ENCODE measurements around the gene HOXC11. TPM values are rescaled to one million over a fixed set of nuclear protein-coding genes. Genes with fewer than 3 reads are reported as not detected.

The HOXC11 gene
- total and polyA plus RNA-seq, 2 of the 4 experiments (the other 2 are of a cell fraction), result not detected

DNA sequence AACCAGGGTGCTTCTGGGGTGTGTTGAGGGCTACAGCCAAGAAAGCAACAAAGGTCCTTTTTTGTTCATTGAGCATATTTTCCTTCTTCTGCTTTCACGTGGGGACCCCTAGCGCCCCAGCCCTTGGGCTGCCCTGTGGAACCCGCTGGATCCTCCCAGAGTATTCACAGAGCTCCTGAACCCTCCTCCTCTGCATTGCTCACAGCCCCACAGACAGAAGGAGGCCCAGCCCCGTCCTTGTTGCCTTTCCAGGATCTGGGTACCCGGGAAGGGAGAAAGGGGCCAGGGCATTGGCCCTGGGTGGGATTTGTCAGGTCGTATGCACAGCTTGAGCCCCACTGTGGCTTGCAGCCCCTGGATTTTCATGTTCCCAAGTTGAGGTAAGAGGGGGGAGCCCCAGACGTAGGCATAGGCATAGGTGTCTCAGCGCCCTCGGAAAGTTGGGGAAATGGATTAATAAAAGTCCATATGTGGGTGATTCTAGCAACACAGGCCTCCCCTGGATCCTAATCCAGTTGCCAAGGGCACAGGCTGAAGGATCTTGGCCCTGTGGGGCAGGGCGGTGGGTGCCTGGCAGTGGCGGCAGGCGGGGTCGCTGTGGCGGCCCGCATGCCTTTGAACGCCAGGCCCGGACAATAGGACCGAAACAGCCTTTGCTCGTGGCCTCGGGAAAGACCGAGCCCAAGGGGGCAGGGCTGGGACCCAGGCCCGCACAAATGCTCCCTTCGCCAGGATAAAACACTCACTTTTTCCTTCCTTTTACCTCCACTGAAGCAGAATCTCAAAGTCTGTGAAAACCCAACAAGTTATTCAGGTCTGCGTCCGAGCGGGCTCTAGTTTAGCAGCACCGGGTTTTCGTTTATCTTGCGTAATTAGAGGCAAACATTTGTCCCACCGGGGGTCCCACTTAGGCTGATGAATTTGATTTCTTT, 9.0 kb downstream of the HOXC11 start (continued):
- TF ChIP-seq BHLHE40 (IDR thresholded peaks at IDR 0.05; ENCODE audit: low read depth, low read length), result no peak

DNA sequence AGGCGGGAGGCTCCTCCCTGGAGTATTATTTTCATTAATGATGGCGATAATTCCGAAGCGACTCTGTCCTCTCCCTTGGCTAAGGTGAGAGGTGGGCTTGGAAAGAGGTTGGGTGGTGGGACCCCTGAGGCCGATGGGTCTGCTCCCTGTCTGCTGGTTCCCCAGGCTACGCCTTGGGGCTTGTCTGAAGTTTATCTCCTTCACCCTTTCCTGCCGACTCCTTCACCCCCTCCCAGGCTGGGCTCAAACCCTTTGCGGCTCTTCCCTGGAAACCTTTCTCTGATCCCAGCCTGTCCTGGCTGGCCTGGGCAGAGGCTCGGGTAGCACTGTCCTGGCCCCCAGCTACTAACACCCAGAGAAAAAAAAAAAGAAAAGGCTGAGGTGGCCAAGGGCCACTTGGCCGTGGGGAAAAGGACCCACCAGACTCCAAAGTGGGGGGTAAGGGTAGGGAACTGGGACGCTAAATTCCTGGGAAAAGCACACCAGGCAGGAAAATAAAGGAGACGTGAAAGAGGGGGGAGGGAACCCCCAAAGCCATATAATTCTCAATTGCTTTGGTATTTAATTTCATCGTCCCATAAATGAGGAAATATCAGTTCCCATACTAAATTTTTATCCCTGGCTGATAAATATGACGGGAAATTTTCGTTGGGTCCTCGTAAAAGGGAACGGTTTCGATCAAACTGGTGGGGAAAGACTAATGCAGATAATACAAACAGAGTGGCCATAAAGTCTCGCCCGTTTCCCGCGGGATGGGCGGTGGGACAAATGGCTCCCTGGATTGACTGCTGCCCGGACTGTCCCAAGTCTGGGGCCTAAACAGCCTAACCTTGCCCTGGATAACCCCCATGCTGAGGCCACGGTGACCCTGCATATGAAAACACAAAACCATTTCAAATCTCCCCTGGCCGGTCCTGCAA, 10.0 kb downstream of the HOXC11 start:
- WGBS, 2 experiments (ENCODE audit: extremely low coverage in 2 of 2, insufficient read length in 1 of 2), result 0% methylated on average over 3 of the region's 26 CpGs; no CpG with 5 or more reads in 1 of the 2 experiments
- H2BK5ac ChIP-seq (ENCODE audit: low read depth, low read length, poor library complexity, severe bottlenecking), result no peak overlapping the region
- in situ Hi-C loops (cut with MboI; ENCODE audit: low sequenced_read_pairs) (no loop called here), dilution Hi-C loops (cut with HindIII; ENCODE audit: low sequenced_read_pairs, unreplicated experiment) (no loop called here), intact Hi-C loops (cut with micrococcal nuclease) (no loop called here)
- peaks cover 94% of the 10 kb centered on the region for H3K27me3 ChIP-seq (ENCODE audit: control insufficient read depth, insufficient read depth, low read length)
- H3K4ac ChIP-seq (ENCODE audit: low read depth, low read length), result no peak overlapping the region
- ATAC-seq (ENCODE audit: low read depth) (no peak), DNase-seq (no peak)
- no peak overlapping the region for H2AK5ac ChIP-seq (ENCODE audit: low read depth, low read length)
- POLR2A ChIA-PET (ENCODE audit: unreplicated experiment), result no interaction called here
- H3K9ac ChIP-seq (ENCODE audit: low read depth, low read length), result no peak overlapping the region
- H3K36me3 ChIP-seq (ENCODE audit: control insufficient read depth, insufficient read depth, low read length), result no peaks in the 10 kb centered on the region
- no peak overlapping the region for H3K56ac ChIP-seq (ENCODE audit: extremely low read depth, insufficient read depth, low read length)
- H4K20me1 ChIP-seq (ENCODE audit: insufficient read depth, low read length), result no peaks in the 10 kb centered on the region
- H4K5ac ChIP-seq (ENCODE audit: low read depth, low read length), result no peak overlapping the region
- H3K23ac ChIP-seq (ENCODE audit: low read depth, low read length), result no peak overlapping the region
- H3K14ac ChIP-seq (replicated peaks; ENCODE audit: low read depth, low read length), result no peak overlapping the region
- H3K27ac ChIP-seq (ENCODE audit: insufficient read depth, low read length), result no peak overlapping the region
- no peaks in the 10 kb centered on the region for H3K4me1 ChIP-seq (ENCODE audit: control insufficient read depth, insufficient read depth, low read length)
- H3K79me1 ChIP-seq (ENCODE audit: low read depth in 1 of 2, low read length in 2 of 2), result no peaks in the 10 kb centered on the region
- peaks cover 6% of the 10 kb centered on the region for H3K9me3 ChIP-seq (ENCODE audit: control insufficient read depth, insufficient read depth, low read length)
- no peak overlapping the region for H3K4me2 ChIP-seq (ENCODE audit: low read depth, low read length)
- H3K18ac ChIP-seq (ENCODE audit: low read depth, low read length), result no peak overlapping the region
- no TSS peak for BruUV-seq (replicated peaks)
- no peak overlapping the region for H4K8ac ChIP-seq (ENCODE audit: low read depth in 2 of 2, low read length in 2 of 2)
- CTCF ChIA-PET, result no interaction called here
- H4K91ac ChIP-seq (ENCODE audit: insufficient read depth, low read depth, low read length), result no peak overlapping the region
- H2BK120ac ChIP-seq (ENCODE audit: low read depth, low read length), result no peak overlapping the region
- no peak overlapping the region for H2AFZ ChIP-seq (replicated peaks; ENCODE audit: low read length, poor library complexity)
- H2AK9ac ChIP-seq (replicated peaks; ENCODE audit: low read depth, low read length, poor library complexity), result no peak overlapping the region
- no peak overlapping the region for H2BK15ac ChIP-seq (ENCODE audit: low read depth, low read length)
- no peak overlapping the region for H2BK20ac ChIP-seq (ENCODE audit: low read depth, low read length)
- H3K9me1 ChIP-seq (ENCODE audit: insufficient read depth, low read length), result no peaks in the 10 kb centered on the region
- no peak overlapping the region for H3K4me3 ChIP-seq (ENCODE audit: insufficient read depth, low read depth, low read length)
- TF ChIP-seq, protein P1, sequence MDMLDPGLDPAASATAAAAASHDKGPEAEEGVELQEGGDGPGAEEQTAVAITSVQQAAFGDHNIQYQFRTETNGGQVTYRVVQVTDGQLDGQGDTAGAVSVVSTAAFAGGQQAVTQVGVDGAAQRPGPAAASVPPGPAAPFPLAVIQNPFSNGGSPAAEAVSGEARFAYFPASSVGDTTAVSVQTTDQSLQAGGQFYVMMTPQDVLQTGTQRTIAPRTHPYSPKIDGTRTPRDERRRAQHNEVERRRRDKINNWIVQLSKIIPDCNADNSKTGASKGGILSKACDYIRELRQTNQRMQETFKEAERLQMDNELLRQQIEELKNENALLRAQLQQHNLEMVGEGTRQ (IDR thresholded peaks at IDR 0.05; ENCODE audit: low read depth, low read length), result no peak
- TF ChIP-seq, protein P2, sequence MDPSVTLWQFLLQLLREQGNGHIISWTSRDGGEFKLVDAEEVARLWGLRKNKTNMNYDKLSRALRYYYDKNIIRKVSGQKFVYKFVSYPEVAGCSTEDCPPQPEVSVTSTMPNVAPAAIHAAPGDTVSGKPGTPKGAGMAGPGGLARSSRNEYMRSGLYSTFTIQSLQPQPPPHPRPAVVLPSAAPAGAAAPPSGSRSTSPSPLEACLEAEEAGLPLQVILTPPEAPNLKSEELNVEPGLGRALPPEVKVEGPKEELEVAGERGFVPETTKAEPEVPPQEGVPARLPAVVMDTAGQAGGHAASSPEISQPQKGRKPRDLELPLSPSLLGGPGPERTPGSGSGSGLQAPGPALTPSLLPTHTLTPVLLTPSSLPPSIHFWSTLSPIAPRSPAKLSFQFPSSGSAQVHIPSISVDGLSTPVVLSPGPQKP (IDR thresholded peaks at IDR 0.05; ENCODE audit: borderline replicate concordance, low read depth, low read length), result no peak
- no peak for TF ChIP-seq MXI1 (IDR thresholded peaks at IDR 0.05; ENCODE audit: borderline replicate concordance, low read depth, low read length)
- TF ChIP-seq RCOR1 (IDR thresholded peaks at IDR 0.05; ENCODE audit: insufficient replicate concordance, low read length), result no peak
- TF ChIP-seq, protein P3, sequence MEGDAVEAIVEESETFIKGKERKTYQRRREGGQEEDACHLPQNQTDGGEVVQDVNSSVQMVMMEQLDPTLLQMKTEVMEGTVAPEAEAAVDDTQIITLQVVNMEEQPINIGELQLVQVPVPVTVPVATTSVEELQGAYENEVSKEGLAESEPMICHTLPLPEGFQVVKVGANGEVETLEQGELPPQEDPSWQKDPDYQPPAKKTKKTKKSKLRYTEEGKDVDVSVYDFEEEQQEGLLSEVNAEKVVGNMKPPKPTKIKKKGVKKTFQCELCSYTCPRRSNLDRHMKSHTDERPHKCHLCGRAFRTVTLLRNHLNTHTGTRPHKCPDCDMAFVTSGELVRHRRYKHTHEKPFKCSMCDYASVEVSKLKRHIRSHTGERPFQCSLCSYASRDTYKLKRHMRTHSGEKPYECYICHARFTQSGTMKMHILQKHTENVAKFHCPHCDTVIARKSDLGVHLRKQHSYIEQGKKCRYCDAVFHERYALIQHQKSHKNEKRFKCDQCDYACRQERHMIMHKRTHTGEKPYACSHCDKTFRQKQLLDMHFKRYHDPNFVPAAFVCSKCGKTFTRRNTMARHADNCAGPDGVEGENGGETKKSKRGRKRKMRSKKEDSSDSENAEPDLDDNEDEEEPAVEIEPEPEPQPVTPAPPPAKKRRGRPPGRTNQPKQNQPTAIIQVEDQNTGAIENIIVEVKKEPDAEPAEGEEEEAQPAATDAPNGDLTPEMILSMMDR (conservative IDR thresholded peaks at IDR 0.05; ENCODE audit: low read depth, low read length), result no peak
- TF ChIP-seq FOS (IDR thresholded peaks at IDR 0.05; ENCODE audit: low read depth, low read length), result no peak
- TF ChIP-seq SMC3 (IDR thresholded peaks at IDR 0.05; ENCODE audit: low read depth, low read length), result no peak
- TF ChIP-seq BHLHE40 (IDR thresholded peaks at IDR 0.05; ENCODE audit: low read depth, low read length), result no peak
- no peak for TF ChIP-seq MAFK (IDR thresholded peaks at IDR 0.05; ENCODE audit: low read depth, low read length)
